ENCODE results near the gene C17orf113. TPM values are rescaled to one million over a fixed set of nuclear protein-coding genes. Genes with fewer than 3 reads are reported as not detected.

C17orf113 gene
- total RNA-seq, 1 experiment from 2014 or later, result 0.74 TPM

DNA sequence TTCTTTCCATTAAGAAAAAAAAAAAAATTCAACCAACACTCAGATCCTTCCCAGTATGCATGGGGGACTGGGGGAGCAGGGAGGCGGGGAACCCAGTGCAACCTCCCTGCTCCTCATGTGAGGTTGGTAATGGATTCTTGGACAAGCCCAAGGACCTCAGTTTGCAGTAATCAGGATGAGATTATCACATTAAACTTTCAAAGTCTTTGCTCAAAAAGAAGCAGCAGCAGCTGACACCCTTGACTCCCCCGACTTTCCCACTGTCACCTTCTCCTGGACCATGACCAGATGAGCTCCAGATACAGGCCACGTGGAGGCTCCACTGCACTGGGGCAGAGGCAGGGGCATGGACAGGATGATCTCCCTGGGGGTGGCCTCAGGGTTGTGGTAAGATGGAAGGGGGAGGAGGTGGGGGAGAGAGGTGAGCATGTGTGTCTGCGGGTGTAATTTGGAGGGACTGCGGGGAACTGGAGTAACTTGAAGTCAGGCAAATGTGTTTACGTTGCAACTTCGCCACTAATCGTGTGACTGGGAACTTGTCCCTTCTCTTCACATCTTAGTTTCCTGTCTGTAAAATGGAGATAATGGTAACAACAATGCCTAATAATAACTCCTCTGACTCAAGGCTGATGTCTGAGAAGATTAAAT is 28.1 kb upstream of the C17orf113 start:
- DNase-seq (ENCODE audit: low read depth, low spot score) (no peak), ATAC-seq (no peak)
- H3K4me1 ChIP-seq (ENCODE audit: control insufficient read depth, insufficient read depth, low read length), result no peaks in the 10 kb centered on the region
- no TSS peak for BruUV-seq (replicated peaks)
- no peak overlapping the region for H3K4me3 ChIP-seq (ENCODE audit: low read depth in 2 of 2, low read length in 2 of 2)
- H3K27ac ChIP-seq (ENCODE audit: low read length), result no peak overlapping the region
- ChIA-PET POLR2A (no interaction called here), CTCF (no interaction called here)
- intact Hi-C loops (cut with micrococcal nuclease; ENCODE audit: unreplicated experiment), result no loop called here
- TF ChIP-seq SIN3A (IDR thresholded peaks at IDR 0.05; ENCODE audit: borderline replicate concordance, insufficient read depth, low read depth, low read length), result no peak
- TF ChIP-seq, protein P1, sequence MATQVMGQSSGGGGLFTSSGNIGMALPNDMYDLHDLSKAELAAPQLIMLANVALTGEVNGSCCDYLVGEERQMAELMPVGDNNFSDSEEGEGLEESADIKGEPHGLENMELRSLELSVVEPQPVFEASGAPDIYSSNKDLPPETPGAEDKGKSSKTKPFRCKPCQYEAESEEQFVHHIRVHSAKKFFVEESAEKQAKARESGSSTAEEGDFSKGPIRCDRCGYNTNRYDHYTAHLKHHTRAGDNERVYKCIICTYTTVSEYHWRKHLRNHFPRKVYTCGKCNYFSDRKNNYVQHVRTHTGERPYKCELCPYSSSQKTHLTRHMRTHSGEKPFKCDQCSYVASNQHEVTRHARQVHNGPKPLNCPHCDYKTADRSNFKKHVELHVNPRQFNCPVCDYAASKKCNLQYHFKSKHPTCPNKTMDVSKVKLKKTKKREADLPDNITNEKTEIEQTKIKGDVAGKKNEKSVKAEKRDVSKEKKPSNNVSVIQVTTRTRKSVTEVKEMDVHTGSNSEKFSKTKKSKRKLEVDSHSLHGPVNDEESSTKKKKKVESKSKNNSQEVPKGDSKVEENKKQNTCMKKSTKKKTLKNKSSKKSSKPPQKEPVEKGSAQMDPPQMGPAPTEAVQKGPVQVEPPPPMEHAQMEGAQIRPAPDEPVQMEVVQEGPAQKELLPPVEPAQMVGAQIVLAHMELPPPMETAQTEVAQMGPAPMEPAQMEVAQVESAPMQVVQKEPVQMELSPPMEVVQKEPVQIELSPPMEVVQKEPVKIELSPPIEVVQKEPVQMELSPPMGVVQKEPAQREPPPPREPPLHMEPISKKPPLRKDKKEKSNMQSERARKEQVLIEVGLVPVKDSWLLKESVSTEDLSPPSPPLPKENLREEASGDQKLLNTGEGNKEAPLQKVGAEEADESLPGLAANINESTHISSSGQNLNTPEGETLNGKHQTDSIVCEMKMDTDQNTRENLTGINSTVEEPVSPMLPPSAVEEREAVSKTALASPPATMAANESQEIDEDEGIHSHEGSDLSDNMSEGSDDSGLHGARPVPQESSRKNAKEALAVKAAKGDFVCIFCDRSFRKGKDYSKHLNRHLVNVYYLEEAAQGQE (IDR thresholded peaks at IDR 0.05; ENCODE audit: insufficient read depth in 1 of 2, low read depth in 2 of 2, low read length in 1 of 2), result no peak
- H3K9me3 ChIP-seq (ENCODE audit: control insufficient read depth, insufficient read depth, low read depth, low read length), result no peaks in the 10 kb centered on the region
- H3K36me3 ChIP-seq (ENCODE audit: control insufficient read depth, insufficient read depth, low read length), result no peaks in the 10 kb centered on the region
- H3K27me3 ChIP-seq (ENCODE audit: control insufficient read depth, insufficient read depth, low read length), result no peaks in the 10 kb centered on the region
- in situ Hi-C loops (cut with HindIII; ENCODE audit: low pct_unique_long_range_greater_than_20kb, low sequenced_read_pairs), result no loop called here

DNA sequence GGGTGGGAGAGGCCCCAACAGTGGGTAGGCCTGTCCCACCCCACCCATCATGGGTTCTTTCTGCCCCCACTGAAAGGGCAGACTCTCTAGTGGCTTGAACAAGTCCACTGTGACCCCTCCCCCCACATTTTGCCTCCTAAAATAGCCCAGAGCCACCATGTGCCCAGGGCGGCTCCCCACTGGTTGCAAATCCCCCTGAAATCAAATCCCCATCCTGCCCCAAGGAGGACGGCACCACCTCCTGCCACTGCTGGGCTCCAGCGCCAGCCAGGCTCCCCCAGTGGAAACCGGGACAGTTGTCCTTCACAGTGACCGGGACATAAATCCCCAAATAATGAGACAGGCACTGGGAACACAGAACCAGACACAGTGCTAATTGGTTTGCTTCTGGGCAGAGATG is 27.4 kb upstream of the C17orf113 start:
- TF ChIP-seq, protein P1 (IDR thresholded peaks at IDR 0.05; ENCODE audit: insufficient read depth in 1 of 2, low read depth in 2 of 2, low read length in 1 of 2), result no peak
- TF ChIP-seq POLR2AphosphoS5 (IDR thresholded peaks at IDR 0.05; ENCODE audit: low read depth, low read length), result no peak
- Histone ChIP-seq H3K9me3 (ENCODE audit: control insufficient read depth, insufficient read depth, low read depth, low read length) (no peaks in the 10 kb centered on the region), H3K27ac (ENCODE audit: low read length) (no peak overlapping the region), H3K36me3 (ENCODE audit: control insufficient read depth, insufficient read depth, low read length) (no peaks in the 10 kb centered on the region), H3K4me3 (ENCODE audit: low read depth in 2 of 2, low read length in 2 of 2) (no peak overlapping the region), H3K4me1 (ENCODE audit: control insufficient read depth, insufficient read depth, low read length) (no peaks in the 10 kb centered on the region), H3K27me3 (ENCODE audit: control insufficient read depth, insufficient read depth, low read length) (no peaks in the 10 kb centered on the region)
- ChIA-PET CTCF (no interaction called here), POLR2A (no interaction called here)
- DNase-seq (ENCODE audit: low read depth, low spot score) (no peak), ATAC-seq (no peak)
- intact Hi-C loops (cut with micrococcal nuclease; ENCODE audit: unreplicated experiment) (no loop called here), in situ Hi-C loops (cut with HindIII; ENCODE audit: low pct_unique_long_range_greater_than_20kb, low sequenced_read_pairs) (no loop called here)
- no TSS peak for BruUV-seq (replicated peaks)

Data from Panc1 (cell line).